Measurements from ENCODE around the gene PSMF1. TPM values are rescaled to one million over a fixed set of nuclear protein-coding genes. Genes with fewer than 3 reads are reported as not detected.

Gene PSMF1
- total and polyA plus RNA-seq, 9 of the 15 experiments (the other 6 are each of a cell fraction or from before 2014, with no cell fraction given) = 8.5 to 192 (median 33.2) TPM

DNA sequence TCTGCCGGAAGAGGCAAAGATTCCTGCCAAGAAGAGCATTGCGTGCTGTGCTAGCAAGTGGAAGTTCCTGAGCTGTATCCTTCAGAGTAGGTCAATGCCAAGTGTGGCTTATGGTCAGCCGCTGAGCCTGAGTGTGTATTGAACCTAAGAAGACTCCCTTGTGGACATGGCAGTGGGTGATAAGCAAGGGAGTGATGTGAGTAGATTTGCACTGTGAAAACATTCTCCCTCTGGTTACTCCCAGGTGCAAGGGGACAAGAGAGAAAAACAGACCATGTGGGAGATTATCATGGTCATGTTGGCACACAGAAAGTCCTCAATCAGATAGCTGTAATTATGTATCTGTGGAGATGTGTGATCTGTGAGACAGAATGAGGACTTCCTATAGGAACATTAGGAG, 72.4 kb downstream of the PSMF1 start (continued):
- TF ChIP-seq PML (IDR thresholded peaks at IDR 0.05; ENCODE audit: low read length) (0 out of 2 replicates have a peak, but pooled peaks have one; percentile 37), ZNF76 (CRISPR knock-in tag; IDR thresholded peaks at IDR 0.05; ENCODE audit: borderline replicate concordance) (no peak), TCFL5 (CRISPR knock-in tag; conservative IDR thresholded peaks at IDR 0.05) (no peak), NFRKB (IDR thresholded peaks at IDR 0.05; ENCODE audit: low read depth) (no peak), PCBP1 (IDR thresholded peaks at IDR 0.05; ENCODE audit: low read depth, low read length, poor library complexity, severe bottlenecking) (no peak), SAFB (IDR thresholded peaks at IDR 0.05; ENCODE audit: borderline replicate concordance, low read depth, low read length) (no peak), SIN3B (IDR thresholded peaks at IDR 0.05; ENCODE audit: low read depth) (no peak), RCOR1 (IDR thresholded peaks at IDR 0.05; ENCODE audit: borderline replicate concordance in 1 of 2, low read depth in 2 of 2, low read length in 2 of 2) (peak in 1 of 2 experiments; percentile 45; a peak in 1 of 4 replicates), SMARCC2 (IDR thresholded peaks at IDR 0.05; ENCODE audit: low read depth) (no peak), RB1 (IDR thresholded peaks at IDR 0.05; ENCODE audit: low read depth) (no peak), ZBTB17 (CRISPR knock-in tag; IDR thresholded peaks at IDR 0.05) (no peak), ZNF124 (CRISPR knock-in tag; IDR thresholded peaks at IDR 0.05) (no peak), ZNF280B (CRISPR knock-in tag; IDR thresholded peaks at IDR 0.05) (no peak)
- TF ChIP-seq, protein P1, sequence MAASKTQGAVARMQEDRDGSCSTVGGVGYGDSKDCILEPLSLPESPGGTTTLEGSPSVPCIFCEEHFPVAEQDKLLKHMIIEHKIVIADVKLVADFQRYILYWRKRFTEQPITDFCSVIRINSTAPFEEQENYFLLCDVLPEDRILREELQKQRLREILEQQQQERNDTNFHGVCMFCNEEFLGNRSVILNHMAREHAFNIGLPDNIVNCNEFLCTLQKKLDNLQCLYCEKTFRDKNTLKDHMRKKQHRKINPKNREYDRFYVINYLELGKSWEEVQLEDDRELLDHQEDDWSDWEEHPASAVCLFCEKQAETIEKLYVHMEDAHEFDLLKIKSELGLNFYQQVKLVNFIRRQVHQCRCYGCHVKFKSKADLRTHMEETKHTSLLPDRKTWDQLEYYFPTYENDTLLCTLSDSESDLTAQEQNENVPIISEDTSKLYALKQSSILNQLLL (CRISPR knock-in tag; IDR thresholded peaks at IDR 0.05; ENCODE audit: borderline replicate concordance) = no peak
- TF ChIP-seq, protein P2, sequence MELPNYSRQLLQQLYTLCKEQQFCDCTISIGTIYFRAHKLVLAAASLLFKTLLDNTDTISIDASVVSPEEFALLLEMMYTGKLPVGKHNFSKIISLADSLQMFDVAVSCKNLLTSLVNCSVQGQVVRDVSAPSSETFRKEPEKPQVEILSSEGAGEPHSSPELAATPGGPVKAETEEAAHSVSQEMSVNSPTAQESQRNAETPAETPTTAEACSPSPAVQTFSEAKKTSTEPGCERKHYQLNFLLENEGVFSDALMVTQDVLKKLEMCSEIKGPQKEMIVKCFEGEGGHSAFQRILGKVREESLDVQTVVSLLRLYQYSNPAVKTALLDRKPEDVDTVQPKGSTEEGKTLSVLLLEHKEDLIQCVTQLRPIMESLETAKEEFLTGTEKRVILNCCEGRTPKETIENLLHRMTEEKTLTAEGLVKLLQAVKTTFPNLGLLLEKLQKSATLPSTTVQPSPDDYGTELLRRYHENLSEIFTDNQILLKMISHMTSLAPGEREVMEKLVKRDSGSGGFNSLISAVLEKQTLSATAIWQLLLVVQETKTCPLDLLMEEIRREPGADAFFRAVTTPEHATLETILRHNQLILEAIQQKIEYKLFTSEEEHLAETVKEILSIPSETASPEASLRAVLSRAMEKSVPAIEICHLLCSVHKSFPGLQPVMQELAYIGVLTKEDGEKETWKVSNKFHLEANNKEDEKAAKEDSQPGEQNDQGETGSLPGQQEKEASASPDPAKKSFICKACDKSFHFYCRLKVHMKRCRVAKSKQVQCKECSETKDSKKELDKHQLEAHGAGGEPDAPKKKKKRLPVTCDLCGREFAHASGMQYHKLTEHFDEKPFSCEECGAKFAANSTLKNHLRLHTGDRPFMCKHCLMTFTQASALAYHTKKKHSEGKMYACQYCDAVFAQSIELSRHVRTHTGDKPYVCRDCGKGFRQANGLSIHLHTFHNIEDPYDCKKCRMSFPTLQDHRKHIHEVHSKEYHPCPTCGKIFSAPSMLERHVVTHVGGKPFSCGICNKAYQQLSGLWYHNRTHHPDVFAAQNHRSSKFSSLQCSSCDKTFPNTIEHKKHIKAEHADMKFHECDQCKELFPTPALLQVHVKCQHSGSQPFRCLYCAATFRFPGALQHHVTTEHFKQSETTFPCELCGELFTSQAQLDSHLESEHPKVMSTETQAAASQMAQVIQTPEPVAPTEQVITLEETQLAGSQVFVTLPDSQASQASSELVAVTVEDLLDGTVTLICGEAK (IDR thresholded peaks at IDR 0.05) = no peak
- TF ChIP-seq, protein P2 (CRISPR knock-in tag; IDR thresholded peaks at IDR 0.05) = no peak
- TF ChIP-seq, protein P3, sequence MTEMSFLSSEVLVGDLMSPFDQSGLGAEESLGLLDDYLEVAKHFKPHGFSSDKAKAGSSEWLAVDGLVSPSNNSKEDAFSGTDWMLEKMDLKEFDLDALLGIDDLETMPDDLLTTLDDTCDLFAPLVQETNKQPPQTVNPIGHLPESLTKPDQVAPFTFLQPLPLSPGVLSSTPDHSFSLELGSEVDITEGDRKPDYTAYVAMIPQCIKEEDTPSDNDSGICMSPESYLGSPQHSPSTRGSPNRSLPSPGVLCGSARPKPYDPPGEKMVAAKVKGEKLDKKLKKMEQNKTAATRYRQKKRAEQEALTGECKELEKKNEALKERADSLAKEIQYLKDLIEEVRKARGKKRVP (CRISPR knock-in tag; IDR thresholded peaks at IDR 0.05) = no peak
